B cell (primary cell): Measurements from ENCODE around the gene PDILT.

Experiments
- EZH2 ChIP-seq: IDR thresholded peaks from 2 replicates; pipeline ENCODE4 v1.6.1; 2012; ENCODE audit warnings: borderline replicate concordance, low read depth, mild to moderate bottlenecking, moderate library complexity, low read length; ENCODE audit not compliant: insufficient read depth, poor library complexity, severe bottlenecking
- TF ChIP-seq, protein P1 (sequence below): fragments of 200-600 bp; IDR thresholded peaks from one replicate; pipeline ENCODE4 v1.8.0; 2022; ENCODE audit warnings: antibody characterized with exemption, mild to moderate bottlenecking

DNA sequence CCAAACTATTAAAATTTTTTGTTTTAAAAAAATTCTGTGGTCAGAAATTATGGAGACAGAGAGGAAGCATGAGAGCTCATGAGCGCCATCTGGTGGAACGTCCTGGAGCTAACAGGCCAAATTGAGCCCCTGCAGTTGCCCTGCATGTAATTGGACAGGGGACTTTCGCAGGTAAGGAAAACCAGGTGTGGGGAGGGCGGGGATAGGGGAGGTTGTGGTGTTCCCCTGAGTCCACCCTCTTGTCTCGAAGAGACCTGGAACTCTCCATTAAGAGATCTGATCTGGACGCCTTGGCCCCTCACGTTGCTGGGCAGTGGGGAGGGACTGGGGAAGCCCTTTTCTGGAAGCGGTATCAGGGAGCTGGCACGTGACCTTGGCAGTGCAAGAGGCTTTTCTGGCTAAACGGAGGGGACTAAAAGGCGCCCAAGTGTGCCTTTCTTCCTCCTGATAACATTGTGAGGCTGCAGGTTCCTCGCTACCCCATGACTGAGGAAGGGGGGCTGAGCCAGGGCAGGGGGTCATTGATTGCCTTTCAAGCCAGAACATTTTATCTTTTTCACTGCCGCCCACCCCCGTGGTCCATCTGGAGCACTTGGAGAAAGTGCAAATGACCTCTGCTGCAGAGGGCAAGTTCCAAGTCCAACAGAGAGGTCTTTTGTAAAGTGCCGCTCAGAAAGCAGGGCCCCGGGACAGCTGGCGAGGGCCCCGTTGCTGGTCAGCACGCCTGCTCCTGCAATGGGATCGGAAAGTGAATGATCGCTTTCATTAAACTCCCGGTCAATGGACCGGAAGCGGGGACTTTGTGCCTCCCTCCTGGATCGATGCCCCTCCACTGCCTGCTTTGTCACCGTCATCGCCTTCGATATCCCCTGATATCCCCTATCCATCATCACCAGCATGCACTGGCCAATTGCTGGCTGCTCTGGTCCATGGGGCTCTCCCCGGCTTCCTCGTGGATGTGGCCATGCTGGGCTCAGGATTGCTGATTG lies 18.4 kb downstream of the PDILT start:
- TF ChIP-seq, protein P1, sequence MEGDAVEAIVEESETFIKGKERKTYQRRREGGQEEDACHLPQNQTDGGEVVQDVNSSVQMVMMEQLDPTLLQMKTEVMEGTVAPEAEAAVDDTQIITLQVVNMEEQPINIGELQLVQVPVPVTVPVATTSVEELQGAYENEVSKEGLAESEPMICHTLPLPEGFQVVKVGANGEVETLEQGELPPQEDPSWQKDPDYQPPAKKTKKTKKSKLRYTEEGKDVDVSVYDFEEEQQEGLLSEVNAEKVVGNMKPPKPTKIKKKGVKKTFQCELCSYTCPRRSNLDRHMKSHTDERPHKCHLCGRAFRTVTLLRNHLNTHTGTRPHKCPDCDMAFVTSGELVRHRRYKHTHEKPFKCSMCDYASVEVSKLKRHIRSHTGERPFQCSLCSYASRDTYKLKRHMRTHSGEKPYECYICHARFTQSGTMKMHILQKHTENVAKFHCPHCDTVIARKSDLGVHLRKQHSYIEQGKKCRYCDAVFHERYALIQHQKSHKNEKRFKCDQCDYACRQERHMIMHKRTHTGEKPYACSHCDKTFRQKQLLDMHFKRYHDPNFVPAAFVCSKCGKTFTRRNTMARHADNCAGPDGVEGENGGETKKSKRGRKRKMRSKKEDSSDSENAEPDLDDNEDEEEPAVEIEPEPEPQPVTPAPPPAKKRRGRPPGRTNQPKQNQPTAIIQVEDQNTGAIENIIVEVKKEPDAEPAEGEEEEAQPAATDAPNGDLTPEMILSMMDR, result peak; percentile 88
- TF ChIP-seq EZH2, result no peak
